H4 (cell line): ENCODE measurements around the gene ELAVL2. TPM values are rescaled to one million over a fixed set of nuclear protein-coding genes. Genes with fewer than 3 reads are reported as not detected.

Experiments
- DNase-seq: peaks from one replicate; pipeline ENCODE4 v3.0.0-alpha.2; 2015; ENCODE audit warnings: low spot score
- total RNA-seq: library from RNA; depleted of rRNA; stranded (reverse); fragments of >200 nt; shearing (Covaris generic); gene quantifications from 2 replicates; pipeline ENCODE4 v1.2.3, GENCODE V29; 2014

Gene ELAVL2
- total RNA-seq, 1 experiment from 2014 or later, result 6.2 TPM

- no peak for DNase-seq
These were observed 54.2 kb downstream of the ELAVL2 start for GRCh38 chr9:23771746-23772384.

- peak; percentile 90 for DNase-seq
These were observed 56.6 kb downstream of the ELAVL2 start for GRCh38 chr9:23769307-23769935.

- DNase-seq, result no peak
These were observed 57.2 kb downstream of the ELAVL2 start for GRCh38 chr9:23768861-23769260.

- DNase-seq, result no peak
These were observed 59.4 kb downstream of the ELAVL2 start for GRCh38 chr9:23766613-23767012.

GRCh38 chr9:23765561-23765960, 60.5 kb downstream of the ELAVL2 start:
- DNase-seq, result no peak

GRCh38 chr9:23764219-23764618, 61.8 kb downstream of the ELAVL2 start:
- no peak for DNase-seq

GRCh38 chr9:23754551-23754950, 71.5 kb downstream of the ELAVL2 start:
- DNase-seq, result no peak

GRCh38 chr9:23752859-23753258, 73.2 kb downstream of the ELAVL2 start:
- DNase-seq, result no peak

- DNase-seq, result no peak
These were observed 74.4 kb downstream of the ELAVL2 start for GRCh38 chr9:23751633-23752032.

GRCh38 chr9:23750808-23751207, 75.2 kb downstream of the ELAVL2 start:
- no peak for DNase-seq

- no peak for DNase-seq
These were observed 78.7 kb downstream of the ELAVL2 start for GRCh38 chr9:23747088-23748075.

- DNase-seq, result no peak
These were observed 79.7 kb downstream of the ELAVL2 start for GRCh38 chr9:23746317-23746716.

GRCh38 chr9:23743036-23743435, 83.0 kb downstream of the ELAVL2 start:
- DNase-seq, result no peak

GRCh38 chr9:23741351-23741750, 84.7 kb downstream of the ELAVL2 start:
- DNase-seq, result no peak

- no peak for DNase-seq
These were observed 85.5 kb downstream of the ELAVL2 start for GRCh38 chr9:23740531-23740930.

GRCh38 chr9:23739753-23740152, 86.3 kb downstream of the ELAVL2 start:
- DNase-seq, result no peak

GRCh38 chr9:23736293-23736692, 89.7 kb downstream of the ELAVL2 start:
- no peak for DNase-seq

GRCh38 chr9:23733495-23734078, 92.5 kb downstream of the ELAVL2 start:
- DNase-seq, result no peak

GRCh38 chr9:23731353-23731752, 94.7 kb downstream of the ELAVL2 start:
- no peak for DNase-seq

- DNase-seq, result no peak
These were observed 95.7 kb downstream of the ELAVL2 start for GRCh38 chr9:23730364-23730763.

GRCh38 chr9:23728736-23729135, 97.3 kb downstream of the ELAVL2 start:
- DNase-seq, result no peak

GRCh38 chr9:23725279-23725946, 100.6 kb downstream of the ELAVL2 start:
- DNase-seq, result no peak
